HEK293T (cell line): ENCODE data around the gene PACRG.

Source experiments
- ARNT ChIP-seq: fragments of 450-650 bp; IDR thresholded peaks from 2 replicates; pipeline ENCODE4 v1.6.1; 2017; ENCODE audit warnings: mild to moderate bottlenecking
- BHLHE40 ChIP-seq: fragments of 450-650 bp; IDR thresholded peaks from 2 replicates; pipeline ENCODE4 v1.6.1; 2016; ENCODE audit warnings: mild to moderate bottlenecking, moderate library complexity, borderline replicate concordance
- ELF4 ChIP-seq: fragments of 450-650 bp; IDR thresholded peaks from 2 replicates; pipeline ENCODE4 v1.6.1; 2017; ENCODE audit warnings: antibody characterized with exemption
- FOXA1 ChIP-seq: fragments of 450-650 bp; IDR thresholded peaks from 2 replicates; pipeline ENCODE4 v1.6.1; 2016; ENCODE audit warnings: mild to moderate bottlenecking
- FOXK2 ChIP-seq: fragments of 450-650 bp; IDR thresholded peaks from 2 replicates; pipeline ENCODE4 v1.6.1; 2016; ENCODE audit warnings: mild to moderate bottlenecking
- FOXM1 ChIP-seq: fragments of 450-650 bp; IDR thresholded peaks from 2 replicates; pipeline ENCODE4 v1.6.1; 2017; ENCODE audit warnings: mild to moderate bottlenecking, borderline replicate concordance
- HDGF ChIP-seq: fragments of 450-650 bp; IDR thresholded peaks from 2 replicates; pipeline ENCODE4 v1.6.1; 2017; ENCODE audit warnings: antibody characterized with exemption, borderline replicate concordance
- LEF1 ChIP-seq: fragments of 450-650 bp; IDR thresholded peaks from 2 replicates; pipeline ENCODE4 v1.6.1; 2017; ENCODE audit warnings: mild to moderate bottlenecking, borderline replicate concordance
- NFRKB ChIP-seq: fragments of 450-650 bp; IDR thresholded peaks from 2 replicates; pipeline ENCODE4 v1.6.1; 2016; ENCODE audit warnings: mild to moderate bottlenecking, moderate library complexity
- PKNOX1 ChIP-seq: fragments of 450-650 bp; IDR thresholded peaks from 2 replicates; pipeline ENCODE4 v1.6.1; 2016
- SP1 ChIP-seq: fragments of 450-650 bp; IDR thresholded peaks from 2 replicates; pipeline ENCODE4 v1.6.1; 2017
- TARDBP ChIP-seq: fragments of 450-650 bp; IDR thresholded peaks from 2 replicates; pipeline ENCODE4 v1.6.1; 2016
- ZNF384 ChIP-seq: fragments of 450-650 bp; IDR thresholded peaks from 2 replicates; pipeline ENCODE4 v1.6.1; 2016

- TF ChIP-seq PKNOX1 (no peak), FOXA1 (no peak), TARDBP (no peak), HDGF (no peak), SP1 (no peak), ZNF384 (no peak), FOXK2 (no peak), NFRKB (no peak), ARNT (no peak), BHLHE40 (no peak), ELF4 (no peak), LEF1 (no peak), FOXM1 (no peak)
Measured at GRCh38 chr6:163226181-163226835, 498.5 kb downstream of the PACRG start.
